ENCODE measurements around the gene TBC1D5. TPM values are rescaled to one million over a fixed set of nuclear protein-coding genes. Genes with fewer than 3 reads are reported as not detected.

The TBC1D5 gene
- total and polyA plus RNA-seq, 2 of the 8 experiments (the other 6 are each of a cell fraction or from before 2014, with no cell fraction given), result 11.0 to 22.9 TPM

DNA sequence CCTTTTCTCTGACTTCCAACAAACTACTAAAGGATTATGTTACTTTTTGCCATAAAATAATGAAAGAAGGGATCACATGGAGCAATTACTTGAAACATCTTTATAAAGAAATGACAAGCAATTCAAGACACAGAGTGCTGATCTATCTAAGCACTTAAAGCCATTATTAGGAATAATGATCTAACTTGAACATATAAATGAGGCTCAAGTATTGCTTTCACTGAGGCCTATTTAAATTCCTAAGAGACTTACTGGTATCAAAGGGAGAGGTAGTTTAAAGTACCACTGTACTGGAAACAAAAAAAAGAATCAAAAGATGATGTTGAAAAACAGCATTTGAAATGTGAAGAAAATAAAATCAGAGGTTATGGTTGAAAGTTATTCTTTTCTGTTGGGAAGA is 482.2 kb downstream of the TBC1D5 start:
- H3K18ac ChIP-seq (ENCODE audit: extremely low read depth, low read length), result no peak overlapping the region
- H3K4me1 ChIP-seq (replicated peaks in 1 of 4; ENCODE audit: control insufficient read depth in 3 of 4, insufficient read depth in 4 of 4, low read length in 3 of 4), result peaks cover 0 to 2% (median 0%) of the 10 kb centered on the region in 4 experiments; a peak in 1 of 7 replicates
- H2AK5ac ChIP-seq (ENCODE audit: low read depth, low read length), result no peak overlapping the region
- no peak overlapping the region for H3K14ac ChIP-seq (ENCODE audit: insufficient read length)
- POLR2A ChIA-PET (ENCODE audit: partially characterized antibody), result no interaction called here
- H3K79me2 ChIP-seq (ENCODE audit: control insufficient read depth in 1 of 2, insufficient read depth in 2 of 2, low read length in 2 of 2), result no peaks in the 10 kb centered on the region
- H2BK12ac ChIP-seq (ENCODE audit: low read depth, low read length), result no peak overlapping the region
- no peaks in the 10 kb centered on the region for H3K79me1 ChIP-seq (ENCODE audit: low read depth, low read length)
- H2AFZ ChIP-seq (ENCODE audit: low read length), result no peak overlapping the region
- H4K20me1 ChIP-seq (replicated peaks in 1 of 2; ENCODE audit: control insufficient read depth in 1 of 2, insufficient read depth in 2 of 2, low read length in 2 of 2), result no peaks in the 10 kb centered on the region
- no peak overlapping the region for H3K4me2 ChIP-seq (ENCODE audit: insufficient read depth in 1 of 2, low read depth in 2 of 2, low read length in 2 of 2)
- no peak overlapping the region for H4K5ac ChIP-seq (ENCODE audit: insufficient read length, low read depth, low read length)
- H3K27ac ChIP-seq (ENCODE audit: low read depth, low read length), result no peak overlapping the region
- CTCF ChIA-PET (ENCODE audit: partially characterized antibody), result interaction anchor here (0.7 to 1.2 kb wide), 6 partner anchors 26 to 194 kb away, joined by 3 to 10 read pairs (median 4); no protein-coding TSS in a partner anchor
- no peak overlapping the region for H3K4me3 ChIP-seq (ENCODE audit: extremely low read depth in 1 of 4, insufficient read depth in 2 of 4, low read depth in 3 of 4, low read length in 4 of 4)
- no peak for FAIRE-seq
- no peak overlapping the region for H3K9ac ChIP-seq (replicated peaks in 1 of 4; ENCODE audit: extremely low read depth in 1 of 4, low read depth in 3 of 4, low read length in 3 of 4)
- DNase-seq (ENCODE audit: low read depth in 1 of 2, low spot score in 2 of 2), result no peak
- H3K23ac ChIP-seq (ENCODE audit: insufficient read length), result no peak overlapping the region
- H3K4ac ChIP-seq (replicated peaks; ENCODE audit: insufficient read length, low read depth, low read length), result no peak overlapping the region
- no peak overlapping the region for H2BK15ac ChIP-seq (ENCODE audit: low read length)
- no peak overlapping the region for H2BK5ac ChIP-seq (ENCODE audit: low read depth, low read length)
- no peaks in the 10 kb centered on the region for H3K23me2 ChIP-seq (ENCODE audit: low read depth, low read length)
- H3K36me3 ChIP-seq (ENCODE audit: control insufficient read depth in 2 of 4, insufficient read depth in 4 of 4, low read length in 3 of 4), result no peaks in the 10 kb centered on the region
- no peak overlapping the region for H3K56ac ChIP-seq (replicated peaks; ENCODE audit: insufficient read length, low read depth, low read length)
- no peaks in the 10 kb centered on the region for H3K9me3 ChIP-seq (ENCODE audit: insufficient read depth in 2 of 2, low read depth in 1 of 2, low read length in 1 of 2)
- no peaks in the 10 kb centered on the region for H3K27me3 ChIP-seq (replicated peaks in 1 of 4; ENCODE audit: control insufficient read depth in 3 of 4, extremely low read depth in 1 of 4, insufficient read depth in 3 of 4, low read length in 3 of 4)
- no peak overlapping the region for H4K91ac ChIP-seq (replicated peaks; ENCODE audit: insufficient read length, low read length)
- no peak overlapping the region for H4K8ac ChIP-seq (ENCODE audit: extremely low read depth, insufficient read depth, low read length)
- H2BK20ac ChIP-seq (ENCODE audit: low read length), result no peak overlapping the region
- no peak overlapping the region for H2BK120ac ChIP-seq (replicated peaks; ENCODE audit: low read depth, low read length)
- TF ChIP-seq, protein P1, sequence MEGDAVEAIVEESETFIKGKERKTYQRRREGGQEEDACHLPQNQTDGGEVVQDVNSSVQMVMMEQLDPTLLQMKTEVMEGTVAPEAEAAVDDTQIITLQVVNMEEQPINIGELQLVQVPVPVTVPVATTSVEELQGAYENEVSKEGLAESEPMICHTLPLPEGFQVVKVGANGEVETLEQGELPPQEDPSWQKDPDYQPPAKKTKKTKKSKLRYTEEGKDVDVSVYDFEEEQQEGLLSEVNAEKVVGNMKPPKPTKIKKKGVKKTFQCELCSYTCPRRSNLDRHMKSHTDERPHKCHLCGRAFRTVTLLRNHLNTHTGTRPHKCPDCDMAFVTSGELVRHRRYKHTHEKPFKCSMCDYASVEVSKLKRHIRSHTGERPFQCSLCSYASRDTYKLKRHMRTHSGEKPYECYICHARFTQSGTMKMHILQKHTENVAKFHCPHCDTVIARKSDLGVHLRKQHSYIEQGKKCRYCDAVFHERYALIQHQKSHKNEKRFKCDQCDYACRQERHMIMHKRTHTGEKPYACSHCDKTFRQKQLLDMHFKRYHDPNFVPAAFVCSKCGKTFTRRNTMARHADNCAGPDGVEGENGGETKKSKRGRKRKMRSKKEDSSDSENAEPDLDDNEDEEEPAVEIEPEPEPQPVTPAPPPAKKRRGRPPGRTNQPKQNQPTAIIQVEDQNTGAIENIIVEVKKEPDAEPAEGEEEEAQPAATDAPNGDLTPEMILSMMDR (IDR thresholded peaks at IDR 0.05; ENCODE audit: control extremely low read depth in 1 of 3, insufficient read depth in 1 of 3, low read depth in 1 of 3, low read length in 3 of 3), result no peak
- TF ChIP-seq TBP (IDR thresholded peaks at IDR 0.05; ENCODE audit: low read depth, low read length) (no peak), MAFK (IDR thresholded peaks at IDR 0.05; ENCODE audit: low read depth, low read length) (no peak), GABPA (IDR thresholded peaks at IDR 0.05; ENCODE audit: borderline replicate concordance, insufficient read depth, low read length) (no peak), BRCA1 (IDR thresholded peaks at IDR 0.05; ENCODE audit: low read depth, low read length) (no peak), CTBP2 (IDR thresholded peaks at IDR 0.05; ENCODE audit: borderline replicate concordance, insufficient read depth, insufficient read length, low read length) (no peak), RNF2 (IDR thresholded peaks at IDR 0.05; ENCODE audit: borderline replicate concordance, low read depth, low read length, missing control alignments, poor library complexity, severe bottlenecking) (no peak), NANOG (IDR thresholded peaks at IDR 0.05; ENCODE audit: insufficient read depth, low read depth, low read length, poor library complexity, severe bottlenecking) (no peak), TEAD4 (IDR thresholded peaks at IDR 0.05; ENCODE audit: low read depth, low read length) (no peak), EP300 (IDR thresholded peaks at IDR 0.05; ENCODE audit: borderline replicate concordance in 1 of 2, low read depth in 2 of 2, low read length in 2 of 2) (no peak), ASH2L (IDR thresholded peaks at IDR 0.05; ENCODE audit: low read length) (no peak), CHD2 (IDR thresholded peaks at IDR 0.05; ENCODE audit: low read length) (no peak)
